ENCODE data around the gene XPR1. TPM values are rescaled to one million over a fixed set of nuclear protein-coding genes. Genes with fewer than 3 reads are reported as not detected.

The XPR1 gene
- total RNA-seq, 4 donors from 2014 or later: 6.8 to 23.1 (median 17.2) TPM

DNA sequence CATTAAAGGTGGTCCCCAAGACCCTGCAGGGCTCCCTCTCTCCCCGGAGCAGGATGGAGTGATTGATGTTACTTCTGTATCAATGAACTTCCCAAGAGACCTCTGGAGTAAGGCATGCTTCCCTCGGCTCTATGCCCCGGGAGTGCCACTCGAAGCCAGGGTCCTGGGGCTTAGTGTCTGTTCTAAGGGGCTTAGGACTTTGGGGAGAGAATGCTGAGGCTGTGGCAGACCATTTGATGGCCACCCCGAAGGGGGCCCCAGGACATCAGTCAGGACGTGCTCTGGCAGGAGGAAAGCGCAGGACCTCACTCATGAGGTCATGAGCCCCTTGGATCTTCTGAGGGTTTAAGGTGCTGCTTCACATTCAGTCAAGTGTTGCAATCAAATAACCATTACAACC lies 288.4 kb downstream of the XPR1 start:
- Histone ChIP-seq H3K27me3 (no peaks in the 10 kb centered on the region), H3K36me3 (peaks cover 0 to 33% (median 0%) of the 10 kb centered on the region in 3 donors), H3K4me1 (peaks cover 0 to 19% (median 7%) of the 10 kb centered on the region in 3 donors), H3K27ac (no peak overlapping the region), H3K9me3 (no peaks in the 10 kb centered on the region), H3K4me3 (no peak overlapping the region)
- TF ChIP-seq, protein P1, sequence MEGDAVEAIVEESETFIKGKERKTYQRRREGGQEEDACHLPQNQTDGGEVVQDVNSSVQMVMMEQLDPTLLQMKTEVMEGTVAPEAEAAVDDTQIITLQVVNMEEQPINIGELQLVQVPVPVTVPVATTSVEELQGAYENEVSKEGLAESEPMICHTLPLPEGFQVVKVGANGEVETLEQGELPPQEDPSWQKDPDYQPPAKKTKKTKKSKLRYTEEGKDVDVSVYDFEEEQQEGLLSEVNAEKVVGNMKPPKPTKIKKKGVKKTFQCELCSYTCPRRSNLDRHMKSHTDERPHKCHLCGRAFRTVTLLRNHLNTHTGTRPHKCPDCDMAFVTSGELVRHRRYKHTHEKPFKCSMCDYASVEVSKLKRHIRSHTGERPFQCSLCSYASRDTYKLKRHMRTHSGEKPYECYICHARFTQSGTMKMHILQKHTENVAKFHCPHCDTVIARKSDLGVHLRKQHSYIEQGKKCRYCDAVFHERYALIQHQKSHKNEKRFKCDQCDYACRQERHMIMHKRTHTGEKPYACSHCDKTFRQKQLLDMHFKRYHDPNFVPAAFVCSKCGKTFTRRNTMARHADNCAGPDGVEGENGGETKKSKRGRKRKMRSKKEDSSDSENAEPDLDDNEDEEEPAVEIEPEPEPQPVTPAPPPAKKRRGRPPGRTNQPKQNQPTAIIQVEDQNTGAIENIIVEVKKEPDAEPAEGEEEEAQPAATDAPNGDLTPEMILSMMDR (IDR thresholded peaks at IDR 0.05): no peak
- TF ChIP-seq POLR2A (IDR thresholded peaks at IDR 0.05): no peak
- DNase-seq: no peak
- WGBS, 2 donors: 83 to 100% methylated on average over 1 to 2 of the region's 7 CpGs
- intact Hi-C loops (cut with DNase I): no loop called here

DNA sequence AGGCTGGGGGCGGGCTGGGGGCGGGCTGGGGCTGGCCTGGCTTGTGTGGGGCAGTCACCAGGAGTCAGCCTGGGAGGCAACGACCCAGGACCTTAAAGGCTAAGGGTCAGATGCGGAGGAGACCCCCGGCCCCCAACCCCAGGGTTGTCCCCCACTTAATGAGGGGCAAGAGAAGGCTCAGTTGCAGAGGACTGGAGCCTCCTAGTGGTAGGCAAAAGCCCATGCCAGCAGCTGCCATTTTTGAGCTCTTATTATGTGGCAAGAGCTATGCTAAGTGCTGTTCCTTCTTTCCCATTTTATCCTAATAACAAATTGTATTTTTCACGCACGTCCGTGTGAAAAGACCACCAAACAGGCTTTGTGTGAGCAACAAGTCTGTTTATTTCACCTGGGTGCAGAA lies 288.9 kb downstream of the XPR1 start:
- DNase-seq: no peak
- Histone ChIP-seq H3K4me1 (peaks cover 0 to 24% (median 12%) of the 10 kb centered on the region in 3 donors), H3K27me3 (no peaks in the 10 kb centered on the region), H3K27ac (no peak overlapping the region), H3K36me3 (peaks cover 0 to 33% (median 0%) of the 10 kb centered on the region in 3 donors), H3K4me3 (no peak overlapping the region), H3K9me3 (no peaks in the 10 kb centered on the region)
- TF ChIP-seq POLR2A (IDR thresholded peaks at IDR 0.05): no peak
- TF ChIP-seq, protein P1 (IDR thresholded peaks at IDR 0.05): peak in 1 of 6 experiments; percentile 18
- 81 to 92% methylated on average over 4 to 6 of the region's 8 CpGs for WGBS, 2 donors
- intact Hi-C loops (cut with DNase I): no loop called here

DNA sequence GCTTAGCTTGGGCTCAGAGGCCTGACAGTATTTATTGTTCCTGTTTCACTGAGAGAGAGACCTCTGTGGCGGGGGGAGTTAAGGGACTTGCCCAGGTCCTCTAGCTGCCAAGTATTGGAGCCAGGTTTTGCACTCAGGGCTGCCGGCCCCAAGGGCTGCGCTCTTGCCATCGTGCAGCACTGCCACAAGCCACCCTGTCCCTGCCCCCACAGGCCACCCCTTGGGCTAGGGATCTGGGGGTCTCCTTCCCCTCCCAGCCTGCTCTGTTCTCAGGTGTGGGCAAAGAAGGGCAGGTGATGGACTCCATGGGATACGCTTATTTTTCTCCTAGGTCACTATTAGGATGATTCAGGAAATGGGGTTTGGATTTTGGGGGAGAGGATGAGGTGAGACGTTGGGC lies 289.6 kb downstream of the XPR1 start:
- no peak overlapping the region for H3K4me3 ChIP-seq

DNA sequence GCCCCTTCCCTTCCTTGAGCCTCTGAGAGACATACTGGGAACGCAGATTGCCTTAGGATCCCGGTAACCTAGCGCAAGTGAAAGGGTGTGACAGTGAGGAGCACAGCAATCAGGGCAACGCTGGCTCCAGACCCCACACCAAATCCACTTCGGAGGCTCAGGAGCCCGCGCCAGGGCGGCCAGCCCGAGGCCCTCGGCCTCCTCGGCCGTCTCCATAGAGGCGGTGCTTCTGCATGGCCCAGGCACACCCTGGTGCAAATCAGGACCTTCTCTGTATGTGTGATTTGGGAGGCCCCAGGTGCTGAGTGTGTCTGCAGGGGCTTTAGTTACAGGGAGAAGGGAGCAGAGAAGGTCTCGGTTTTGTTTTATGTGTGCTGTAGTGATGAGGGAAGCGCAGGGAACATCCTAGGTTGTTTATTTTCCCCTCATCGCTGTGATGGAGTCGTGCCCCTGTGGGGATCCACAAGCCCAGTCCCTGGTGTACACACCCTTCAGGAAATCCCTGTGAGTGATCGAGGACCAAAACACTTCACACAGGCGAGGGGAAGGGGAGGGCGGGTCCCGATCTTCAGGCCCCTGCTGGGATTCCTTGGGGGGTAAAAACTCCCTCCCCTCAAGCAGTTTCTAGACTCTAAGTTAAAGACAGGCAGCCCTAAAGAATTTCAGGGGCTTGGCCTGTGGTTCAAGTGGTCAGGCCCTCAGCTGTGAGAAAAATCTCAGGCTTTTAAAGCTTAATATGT lies 290.2 kb downstream of the XPR1 start:
- H3K4me1 ChIP-seq: peaks cover 13 to 38% (median 24%) of the 10 kb centered on the region in 3 donors
- TF ChIP-seq, protein P1 (IDR thresholded peaks at IDR 0.05): no peak
- TF ChIP-seq POLR2A (IDR thresholded peaks at IDR 0.05): no peak
- no peaks in the 10 kb centered on the region for H3K9me3 ChIP-seq
- H3K36me3 ChIP-seq: peaks cover 0 to 22% (median 0%) of the 10 kb centered on the region in 3 donors
- H3K4me3 ChIP-seq: no peak overlapping the region
- no peaks in the 10 kb centered on the region for H3K27me3 ChIP-seq
- intact Hi-C loops (cut with DNase I): no loop called here
- H3K27ac ChIP-seq: no peak overlapping the region
- 55 to 92% methylated on average over 4 to 5 of the region's 21 CpGs for WGBS, 2 donors
- DNase-seq: no peak

More for the DNA sequence above, 289.6 kb downstream of the XPR1 start:
- no peak overlapping the region for H3K27ac ChIP-seq
- peaks cover 7 to 31% (median 18%) of the 10 kb centered on the region in 3 donors for H3K4me1 ChIP-seq
- TF ChIP-seq, protein P1 (IDR thresholded peaks at IDR 0.05): no peak
- TF ChIP-seq POLR2A (IDR thresholded peaks at IDR 0.05): no peak
- no peaks in the 10 kb centered on the region for H3K27me3 ChIP-seq
- 82 to 88% methylated on average over 6 of the region's 6 CpGs for WGBS, 2 donors
- no peak for DNase-seq
- H3K9me3 ChIP-seq: no peaks in the 10 kb centered on the region
- peaks cover 0 to 29% (median 0%) of the 10 kb centered on the region in 3 donors for H3K36me3 ChIP-seq
- intact Hi-C loops (cut with DNase I): no loop called here

DNA sequence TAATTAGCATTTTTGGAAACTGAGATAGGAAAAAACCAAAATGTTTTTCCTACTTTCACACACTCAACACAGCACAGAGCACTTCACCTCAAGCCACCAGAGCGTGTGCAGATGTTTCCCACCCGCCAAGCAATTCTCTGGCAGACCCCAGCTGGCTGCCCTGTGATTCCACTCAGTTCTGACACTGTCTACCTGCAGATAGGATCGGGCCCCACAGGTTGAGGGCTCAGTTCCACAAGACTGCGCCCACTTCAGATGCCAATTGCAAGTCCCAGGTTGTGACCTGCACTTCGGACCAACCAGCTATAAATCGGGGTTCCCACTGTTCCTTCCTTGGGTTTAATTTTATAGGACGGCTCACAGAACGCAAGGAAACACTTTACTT lies 290.8 kb downstream of the XPR1 start:
- 75 to 87% methylated on average over 7 to 8 of the region's 8 CpGs for WGBS, 2 donors

More for the DNA sequence above, 290.8 kb downstream of the XPR1 start:
- Histone ChIP-seq H3K4me3 (no peak overlapping the region), H3K27me3 (no peaks in the 10 kb centered on the region), H3K4me1 (peaks cover 14 to 38% (median 28%) of the 10 kb centered on the region in 3 donors), H3K36me3 (peaks cover 0 to 18% (median 0%) of the 10 kb centered on the region in 3 donors), H3K27ac (no peak overlapping the region), H3K9me3 (no peaks in the 10 kb centered on the region)
- intact Hi-C loops (cut with DNase I): no loop called here
- no peak for DNase-seq
- TF ChIP-seq, protein P1 (IDR thresholded peaks at IDR 0.05): no peak
- no peak for TF ChIP-seq POLR2A (IDR thresholded peaks at IDR 0.05)
